ENCODE results near the gene TGM4.

- no peak for TF ChIP-seq POLR2A (IDR thresholded peaks at IDR 0.05; ENCODE audit: low read depth, low read length)
- TF ChIP-seq POLR2AphosphoS5 (IDR thresholded peaks at IDR 0.05; ENCODE audit: low read depth, low read length): no peak
- no peak for TF ChIP-seq TAF1 (IDR thresholded peaks at IDR 0.05; ENCODE audit: borderline replicate concordance, low read depth, low read length)
Observed at GRCh38 chr3:44874308-44874707, at the start of gene TGM4.

Measured in GM12892 (cell line).